GM06990 (cell line): ENCODE results near the gene SYNGR1.

Experiments
- DNase-seq: peaks from one replicate; pipeline ENCODE4 v3.0.0-alpha.2; 2011; ENCODE audit not compliant: insufficient read length; ENCODE audit errors: extremely low read depth
- H3K27me3 ChIP-seq: replicated peaks from 2 replicates; pipeline ENCODE4 v1.6.0; 2011; ENCODE audit warnings: low read length; ENCODE audit not compliant: control insufficient read depth, insufficient read depth
- H3K36me3 ChIP-seq: 2 replicates; pipeline ENCODE4 v1.5.1; 2011; ENCODE audit warnings: low read length; ENCODE audit not compliant: control insufficient read depth, insufficient read depth
- H3K4me3 ChIP-seq: replicated peaks from 2 replicates; pipeline ENCODE4 v1.5.1; 2011; ENCODE audit warnings: low read depth, mild to moderate bottlenecking, control low read depth, low read length
- TF ChIP-seq, protein P1 (sequence below): IDR thresholded peaks from 2 replicates; pipeline ENCODE4 v1.5.1; 2011; ENCODE audit warnings: low read length, control low read depth, mild to moderate bottlenecking, inconsistent platforms; ENCODE audit not compliant: insufficient read depth, poor library complexity, severe bottlenecking

The SYNGR1 gene

DNA sequence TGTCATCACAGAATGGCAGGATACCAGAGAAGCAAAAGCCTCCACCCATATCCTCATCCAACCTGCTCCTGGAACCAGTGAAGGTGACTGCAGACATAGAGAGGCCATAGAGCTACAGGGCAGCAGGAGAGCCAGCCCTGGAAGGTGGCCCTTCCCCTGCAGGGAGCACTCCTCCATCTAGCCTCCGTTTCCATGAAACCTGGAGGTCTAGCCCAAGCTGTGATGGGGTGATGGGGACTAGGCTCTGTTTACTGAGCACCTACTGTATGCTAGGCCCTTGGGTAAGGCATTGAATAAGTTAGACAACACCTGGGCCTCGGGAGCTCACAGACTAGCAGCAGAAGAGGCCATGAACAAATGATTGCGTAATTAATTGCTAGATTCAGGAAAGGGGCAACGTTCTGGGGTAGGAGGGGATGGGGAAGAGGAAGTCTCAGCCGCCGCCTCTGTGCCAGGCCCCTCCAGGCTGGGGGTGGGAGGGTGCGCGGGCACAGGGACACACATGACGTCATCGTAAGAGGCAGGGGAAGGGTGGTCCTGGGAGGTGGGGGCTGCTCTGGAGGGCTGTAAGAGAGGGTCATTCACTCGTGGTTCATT, 784 bp upstream of the SYNGR1 start:
- Histone ChIP-seq H3K27me3 (no peaks in the 10 kb centered on the region), H3K4me3 (peak overlapping the region; percentile 58), H3K36me3 (no peaks in the 10 kb centered on the region)
- no peak for DNase-seq
- TF ChIP-seq, protein P1, sequence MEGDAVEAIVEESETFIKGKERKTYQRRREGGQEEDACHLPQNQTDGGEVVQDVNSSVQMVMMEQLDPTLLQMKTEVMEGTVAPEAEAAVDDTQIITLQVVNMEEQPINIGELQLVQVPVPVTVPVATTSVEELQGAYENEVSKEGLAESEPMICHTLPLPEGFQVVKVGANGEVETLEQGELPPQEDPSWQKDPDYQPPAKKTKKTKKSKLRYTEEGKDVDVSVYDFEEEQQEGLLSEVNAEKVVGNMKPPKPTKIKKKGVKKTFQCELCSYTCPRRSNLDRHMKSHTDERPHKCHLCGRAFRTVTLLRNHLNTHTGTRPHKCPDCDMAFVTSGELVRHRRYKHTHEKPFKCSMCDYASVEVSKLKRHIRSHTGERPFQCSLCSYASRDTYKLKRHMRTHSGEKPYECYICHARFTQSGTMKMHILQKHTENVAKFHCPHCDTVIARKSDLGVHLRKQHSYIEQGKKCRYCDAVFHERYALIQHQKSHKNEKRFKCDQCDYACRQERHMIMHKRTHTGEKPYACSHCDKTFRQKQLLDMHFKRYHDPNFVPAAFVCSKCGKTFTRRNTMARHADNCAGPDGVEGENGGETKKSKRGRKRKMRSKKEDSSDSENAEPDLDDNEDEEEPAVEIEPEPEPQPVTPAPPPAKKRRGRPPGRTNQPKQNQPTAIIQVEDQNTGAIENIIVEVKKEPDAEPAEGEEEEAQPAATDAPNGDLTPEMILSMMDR, result no peak

DNA sequence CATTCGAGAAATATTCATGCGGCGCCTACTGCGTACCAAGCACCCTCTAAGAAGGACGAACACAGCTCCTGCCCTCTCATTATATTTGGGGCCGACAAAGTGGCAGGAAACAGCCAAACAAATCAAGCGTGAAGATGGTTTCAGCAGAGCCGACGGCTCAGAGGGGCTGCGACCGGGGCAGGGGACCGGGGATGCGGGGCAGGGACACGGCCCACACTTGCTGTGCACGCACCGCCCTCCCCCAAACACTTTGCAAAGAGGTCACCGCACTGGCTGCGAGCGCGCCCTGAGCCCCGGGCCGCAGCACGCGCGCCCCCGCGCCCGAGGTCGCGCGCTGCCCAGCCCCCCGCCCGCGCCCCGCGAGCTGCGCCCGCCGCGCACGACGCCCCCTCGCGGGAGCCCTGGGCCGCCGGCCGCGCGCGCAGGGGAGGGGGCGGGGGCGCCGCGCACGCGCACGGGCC, 255 bp upstream of the SYNGR1 start:
- peak; percentile 52 for DNase-seq
- TF ChIP-seq, protein P1, result no peak
- Histone ChIP-seq H3K27me3 (no peaks in the 10 kb centered on the region), H3K4me3 (peak overlapping the region; percentile 58), H3K36me3 (no peaks in the 10 kb centered on the region)

DNA sequence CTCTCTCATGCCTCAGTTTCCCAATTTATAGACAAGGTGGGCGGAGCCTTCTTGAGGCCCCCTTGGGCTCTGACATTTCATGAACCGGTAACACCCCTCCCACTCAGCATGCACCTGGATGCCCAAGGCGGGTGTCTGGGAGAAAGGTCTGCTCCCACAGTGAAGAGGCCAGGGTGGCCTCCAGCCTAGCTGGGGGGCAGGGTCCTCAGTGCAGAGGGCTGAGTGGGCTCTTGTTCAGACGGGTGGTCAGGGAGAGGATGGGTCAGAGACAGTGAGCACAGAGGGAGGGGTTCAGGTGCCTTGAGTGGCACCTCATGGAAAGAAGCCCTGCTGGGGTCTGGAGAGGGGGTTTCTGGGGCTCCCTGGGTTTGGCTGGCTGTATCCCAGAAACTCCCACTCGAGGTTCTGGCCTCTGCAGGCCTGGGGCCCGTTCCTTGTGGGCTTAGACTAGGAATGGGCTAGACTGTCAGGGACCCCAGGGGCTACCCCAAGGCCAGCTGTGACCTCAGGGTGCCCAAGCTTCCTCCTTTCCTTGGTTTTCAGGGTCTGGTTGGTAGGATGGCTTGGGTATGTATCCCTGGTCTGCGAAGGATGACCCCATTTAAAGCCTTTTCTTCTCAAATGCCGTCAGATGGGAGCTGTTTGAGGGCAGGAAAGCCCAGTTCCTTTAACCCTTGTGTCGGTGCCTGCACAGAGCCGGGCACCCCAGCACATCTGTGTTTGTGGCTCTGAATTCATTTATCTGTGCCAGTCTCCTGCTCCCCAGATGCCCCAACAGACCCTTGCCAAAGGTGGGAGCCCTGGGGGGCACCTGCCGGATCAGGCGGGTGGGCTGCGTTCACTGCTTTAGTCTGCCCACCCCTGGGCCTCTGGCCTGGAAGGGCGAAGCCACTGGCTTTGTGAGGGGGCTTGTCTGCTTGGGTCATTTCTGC, 1.2 kb downstream of the SYNGR1 start:
- TF ChIP-seq, protein P1, result no peak
- DNase-seq, result no peak
- H3K27me3 ChIP-seq, result no peaks in the 10 kb centered on the region
- no peak overlapping the region for H3K4me3 ChIP-seq
- H3K36me3 ChIP-seq, result no peaks in the 10 kb centered on the region

DNA sequence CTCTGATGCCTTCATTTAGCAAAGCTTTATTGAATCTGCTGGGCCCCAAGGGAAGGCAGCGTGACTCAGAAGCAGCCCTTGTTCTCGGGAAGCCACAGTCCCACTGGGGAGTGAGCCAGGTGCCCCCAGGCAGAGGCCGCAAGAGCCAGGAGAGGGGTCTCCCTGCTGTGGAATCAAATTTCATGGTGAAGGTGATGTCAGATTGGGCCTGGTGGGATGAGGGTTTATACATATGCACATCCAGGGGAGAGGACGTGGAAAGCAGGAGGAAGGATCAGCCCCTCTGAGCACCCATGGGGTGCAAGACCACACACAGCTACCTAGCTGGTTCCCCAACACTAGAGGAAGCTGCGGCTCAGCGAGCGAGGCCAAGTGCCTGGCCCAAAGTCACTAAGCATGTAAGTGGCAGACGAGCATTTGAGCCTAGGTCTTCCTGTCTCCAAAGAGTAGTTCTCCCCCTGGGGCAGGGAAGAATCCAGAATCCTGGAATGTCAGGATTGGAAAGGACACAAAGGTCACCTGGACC, 2.0 kb downstream of the SYNGR1 start:
- Histone ChIP-seq H3K36me3 (no peaks in the 10 kb centered on the region), H3K27me3 (no peaks in the 10 kb centered on the region), H3K4me3 (no peak overlapping the region)
- DNase-seq, result no peak
- TF ChIP-seq, protein P1, result peak; percentile 8

DNA sequence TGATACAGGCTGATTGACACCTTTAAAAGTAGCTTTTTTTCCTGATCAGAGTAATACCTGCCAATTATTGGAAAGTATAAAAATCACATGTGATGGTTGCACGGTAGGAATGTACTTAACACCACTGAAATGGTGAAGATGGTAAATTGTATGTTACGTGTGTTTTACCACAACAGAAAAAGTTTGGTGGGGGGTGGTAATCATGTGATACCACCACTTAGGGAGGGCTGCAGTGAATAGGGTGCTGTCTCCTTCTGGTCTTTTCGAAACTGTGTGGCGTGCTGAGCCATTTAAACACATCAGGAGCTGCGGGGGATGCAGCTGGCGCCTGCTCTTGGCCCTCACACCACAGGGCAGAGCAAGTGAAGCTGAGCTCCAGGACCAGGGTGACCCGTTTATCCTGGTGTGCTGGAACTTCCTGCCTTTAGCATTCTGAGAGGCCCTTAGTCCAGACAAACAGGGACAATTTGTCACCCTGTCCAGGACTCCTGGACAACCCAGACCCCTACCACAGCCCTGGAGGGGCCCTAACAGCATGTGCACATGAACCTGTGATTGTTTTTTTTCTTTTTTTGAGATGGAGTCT, 2.6 kb downstream of the SYNGR1 start:
- DNase-seq, result no peak
- H3K36me3 ChIP-seq, result no peaks in the 10 kb centered on the region
- TF ChIP-seq, protein P1, result no peak
- no peak overlapping the region for H3K4me3 ChIP-seq
- H3K27me3 ChIP-seq, result no peaks in the 10 kb centered on the region
